COLO829 (cell line): Measurements from ENCODE around the gene ELK1.
A peak's percentile ranks its signal among the peaks of the same experiment; 100 is the strongest.
"Not testable (repeated sequence)": the region's sequence is repeated elsewhere in the genome, so short reads cannot be mapped to it uniquely, and the experiment has no call there.

ENCODE experiments used
- DNase-seq: peaks from one replicate; pipeline ENCODE4 v3.0.0; 2012; ENCODE audit warnings: low spot score

Gene ELK1

GRCh38 chrX:47650164-47651042 lies at the start of gene ELK1:
Gene ELK1, minus strand, starts transcription at chrX:47650563. Its CDS starts 9,122 bp downstream, at chrX:47641441.
- peak; percentile 89 for DNase-seq

- DNase-seq, result no peak
These were observed 46.8 kb upstream of the ELK1 start for GRCh38 chrX:47697181-47697580.

GRCh38 chrX:47690175-47690574 lies 39.8 kb upstream of the ELK1 start:
- no peak for DNase-seq

GRCh38 chrX:47687263-47687662 lies 36.9 kb upstream of the ELK1 start:
- DNase-seq, result no peak

GRCh38 chrX:47683829-47684205 lies 33.5 kb upstream of the ELK1 start:
- DNase-seq, result no peak

- DNase-seq, result no peak
These were observed 32.9 kb upstream of the ELK1 start for GRCh38 chrX:47683184-47683828.

- DNase-seq, result not testable (repeated sequence)
These were observed 25.8 kb upstream of the ELK1 start for GRCh38 chrX:47675959-47676859.

- no peak for DNase-seq
These were observed 24.4 kb upstream of the ELK1 start for GRCh38 chrX:47674776-47675175.

GRCh38 chrX:47665797-47666196 lies 15.4 kb upstream of the ELK1 start:
- not testable (repeated sequence) for DNase-seq

GRCh38 chrX:47664737-47665136 lies 14.4 kb upstream of the ELK1 start:
- DNase-seq, result no peak

GRCh38 chrX:47662144-47662657 lies 11.8 kb upstream of the ELK1 start:
- peak; percentile 58 for DNase-seq

- no peak for DNase-seq
These were observed 11.2 kb upstream of the ELK1 start for GRCh38 chrX:47661539-47661938.

- no peak for DNase-seq
These were observed 9.0 kb upstream of the ELK1 start for GRCh38 chrX:47659421-47659726.

- peak; percentile 88 for DNase-seq
These were observed 8.5 kb upstream of the ELK1 start, which contains the start of gene UXT for GRCh38 chrX:47658684-47659420. Gene UXT, minus strand, starts transcription at chrX:47659180. Its CDS starts 253 bp downstream, at chrX:47658927.

- no peak for DNase-seq
These were observed 7.9 kb upstream of the ELK1 start for GRCh38 chrX:47658301-47658683.

GRCh38 chrX:47651043-47651905 lies 911 bp upstream of the ELK1 start:
- DNase-seq, result no peak

GRCh38 chrX:47649781-47650163 lies 591 bp downstream of the ELK1 start:
- no peak for DNase-seq

- DNase-seq, result no peak
These were observed 1.1 kb downstream of the ELK1 start for GRCh38 chrX:47649271-47649670.

GRCh38 chrX:47648376-47648775 lies 2.0 kb downstream of the ELK1 start:
- DNase-seq, result no peak

- no peak for DNase-seq
These were observed 3.7 kb downstream of the ELK1 start for GRCh38 chrX:47646636-47647035.

- DNase-seq, result no peak
These were observed 4.8 kb downstream of the ELK1 start for GRCh38 chrX:47645530-47645929.
